ENCODE results near the gene IFIT2. TPM values are rescaled to one million over a fixed set of nuclear protein-coding genes. Genes with fewer than 3 reads are reported as not detected.

Gene IFIT2
- total and polyA plus RNA-seq, 4 donors: 4.8 to 5.5 (median 5.2) TPM

GRCh38 chr10:89344156-89344555, 42.3 kb downstream of the IFIT2 start:
- 67% methylated on average over 2 of the region's 2 CpGs for WGBS
- Histone ChIP-seq H3K9ac (ENCODE audit: low read depth in 1 of 2, low read length in 2 of 2) (no peak overlapping the region), H3K27me3 (ENCODE audit: control insufficient read depth in 4 of 4, insufficient read depth in 4 of 4, low read length in 3 of 4) (no peaks in the 10 kb centered on the region), H3K27ac (ENCODE audit: low read depth in 1 of 2, low read length in 2 of 2) (no peak overlapping the region), H3K4me3 (ENCODE audit: low read depth in 1 of 3, low read length in 3 of 3) (no peak overlapping the region), H3K36me3 (ENCODE audit: control insufficient read depth in 4 of 4, insufficient read depth in 3 of 4, low read depth in 1 of 4, low read length in 3 of 4) (peaks cover 3 to 9% (median 8%) of the 10 kb centered on the region in 4 donors), H3K4me1 (ENCODE audit: control insufficient read depth in 4 of 4, insufficient read depth in 4 of 4, low read length in 3 of 4) (peaks cover 9 to 31% (median 21%) of the 10 kb centered on the region in 4 donors), H3K9me3 (ENCODE audit: control insufficient read depth in 4 of 4, low read length in 3 of 4) (no peaks in the 10 kb centered on the region)
- TF ChIP-seq GABPA (IDR thresholded peaks at IDR 0.05 in 1 of 2, conservative IDR thresholded peaks at IDR 0.05 in 1 of 2) (no peak), MAX (IDR thresholded peaks at IDR 0.05) (no peak), YY1 (IDR thresholded peaks at IDR 0.05) (no peak), RAD21 (IDR thresholded peaks at IDR 0.05) (no peak), ZBTB33 (IDR thresholded peaks at IDR 0.05) (no peak), REST (IDR thresholded peaks at IDR 0.05) (no peak), JUND (IDR thresholded peaks at IDR 0.05) (no peak), RXRA (IDR thresholded peaks at IDR 0.05) (no peak), ATF3 (IDR thresholded peaks at IDR 0.05) (no peak), TAF1 (conservative IDR thresholded peaks at IDR 0.05) (no peak), HNF4G (IDR thresholded peaks at IDR 0.05) (no peak), SP1 (IDR thresholded peaks at IDR 0.05) (no peak), FOXA2 (IDR thresholded peaks at IDR 0.05) (no peak), FOXA1 (IDR thresholded peaks at IDR 0.05) (no peak), NR2F2 (IDR thresholded peaks at IDR 0.05) (no peak), EGR1 (IDR thresholded peaks at IDR 0.05; ENCODE audit: low read depth in 2 of 2) (no peak)
- no peak for DNase-seq (ENCODE audit: low spot score)

GRCh38 chr10:89345367-89346000, 43.6 kb downstream of the IFIT2 start:
- no peak for DNase-seq (ENCODE audit: low spot score)
- peaks cover 15 to 43% (median 33%) of the 10 kb centered on the region in 4 donors for H3K4me1 ChIP-seq (ENCODE audit: control insufficient read depth in 4 of 4, insufficient read depth in 4 of 4, low read length in 3 of 4)
- TF ChIP-seq NR2F2 (IDR thresholded peaks at IDR 0.05) (no peak), JUND (IDR thresholded peaks at IDR 0.05) (no peak)
- H3K9me3 ChIP-seq (ENCODE audit: control insufficient read depth in 4 of 4, low read length in 3 of 4): no peaks in the 10 kb centered on the region
- no peak overlapping the region for H3K9ac ChIP-seq (ENCODE audit: low read depth in 1 of 2, low read length in 2 of 2)
- 89% methylated on average over 4 of the region's 4 CpGs for WGBS
- H3K4me3 ChIP-seq (ENCODE audit: low read depth in 1 of 3, low read length in 3 of 3): no peak overlapping the region
- H3K27ac ChIP-seq (ENCODE audit: low read depth in 1 of 2, low read length in 2 of 2): peak overlapping the region in 1 of 2 donors; percentile 65
- peaks cover 0 to 3% (median 0%) of the 10 kb centered on the region in 4 donors for H3K36me3 ChIP-seq (ENCODE audit: control insufficient read depth in 4 of 4, insufficient read depth in 3 of 4, low read depth in 1 of 4, low read length in 3 of 4)
- H3K27me3 ChIP-seq (ENCODE audit: control insufficient read depth in 4 of 4, insufficient read depth in 4 of 4, low read length in 3 of 4): no peaks in the 10 kb centered on the region

Measured in liver (tissue), 9 donors.